MM.1S (cell line): ENCODE data around the gene DDX51.

Experiments used
- CTCF ChIP-seq: fragments of 300-600 bp; sonication (generic); IDR thresholded peaks from 2 replicates; pipeline ENCODE4 v1.5.1; 2016; ENCODE audit warnings: antibody characterized with exemption, low read length, mixed read lengths
- EZH2 ChIP-seq: fragments of 300-600 bp; sonication (generic); optimal IDR thresholded peaks from 2 replicates; pipeline ENCODE3; 2017; ENCODE audit warnings: low read depth, mild to moderate bottlenecking, antibody characterized with exemption, low read length, mixed read lengths
- EZH2phosphoT487 ChIP-seq: fragments of 300-600 bp; sonication (generic); IDR thresholded peaks from 2 replicates; pipeline ENCODE4 v1.6.1; 2018; ENCODE audit warnings: antibody characterized with exemption, low read length

DNA sequence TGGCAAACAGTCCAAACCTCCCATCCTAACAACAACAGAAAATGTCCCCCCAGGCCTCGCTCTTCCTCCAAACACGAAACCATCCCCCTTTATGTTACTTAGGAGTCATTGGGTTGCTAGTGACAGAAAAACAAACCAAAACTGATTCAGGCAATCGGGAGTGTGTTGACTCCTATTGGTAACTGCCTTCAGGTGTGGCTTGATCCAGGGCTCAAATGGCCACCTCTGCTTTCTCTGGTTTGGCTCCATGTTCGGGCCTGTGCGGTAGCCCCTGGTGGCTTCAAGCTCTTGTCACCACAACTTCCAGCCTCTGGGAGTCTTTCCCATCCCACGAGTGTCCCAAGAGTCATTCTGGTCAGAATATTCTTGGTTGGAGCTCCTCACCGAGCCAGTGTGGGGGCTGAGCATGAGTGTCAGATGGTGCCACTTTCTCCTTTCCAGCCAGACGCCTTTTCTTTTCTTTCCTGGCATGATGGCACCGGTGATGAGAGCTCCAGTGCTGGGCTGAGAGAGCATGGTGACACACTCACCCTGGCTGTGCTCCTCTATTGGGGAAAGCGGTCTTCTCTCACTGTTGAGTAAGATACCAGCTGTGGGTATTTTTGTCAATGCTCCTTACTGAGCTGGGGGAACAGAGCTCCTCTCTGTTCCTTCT is 38.7 kb upstream of the DDX51 start:
- TF ChIP-seq CTCF (no peak), EZH2 (no peak), EZH2phosphoT487 (no peak)
